GM21723 (cell line): ENCODE data around the gene GUCY1A1.

Experiments used
- ATAC-seq: cut with Tn5 transposase; IDR thresholded peaks from one replicate; pipeline ENCODE4 v1.9.1; 2021; ENCODE audit warnings: mild to moderate bottlenecking, moderate library complexity; ENCODE audit not compliant: unreplicated experiment

The GUCY1A1 gene

DNA sequence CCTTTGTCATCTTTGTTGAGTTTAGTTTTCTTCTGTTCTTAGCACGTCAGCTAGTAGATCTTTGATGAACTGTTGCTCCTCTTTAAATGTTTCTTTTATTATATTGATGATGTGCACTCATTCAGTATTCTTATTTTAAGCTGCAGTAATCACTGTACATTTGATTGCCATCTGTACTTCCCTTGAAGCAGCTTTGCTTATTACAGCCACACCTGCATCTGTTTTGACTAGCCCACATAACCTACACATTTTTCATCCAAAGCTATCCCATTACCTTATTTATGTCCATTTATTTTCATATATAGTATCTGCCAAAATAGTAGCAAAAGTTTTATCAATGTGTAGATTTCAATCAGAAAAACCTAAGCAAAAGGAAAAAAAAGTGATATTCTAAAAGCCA, 68.3 kb downstream of the GUCY1A1 start:
- ATAC-seq: no peak

DNA sequence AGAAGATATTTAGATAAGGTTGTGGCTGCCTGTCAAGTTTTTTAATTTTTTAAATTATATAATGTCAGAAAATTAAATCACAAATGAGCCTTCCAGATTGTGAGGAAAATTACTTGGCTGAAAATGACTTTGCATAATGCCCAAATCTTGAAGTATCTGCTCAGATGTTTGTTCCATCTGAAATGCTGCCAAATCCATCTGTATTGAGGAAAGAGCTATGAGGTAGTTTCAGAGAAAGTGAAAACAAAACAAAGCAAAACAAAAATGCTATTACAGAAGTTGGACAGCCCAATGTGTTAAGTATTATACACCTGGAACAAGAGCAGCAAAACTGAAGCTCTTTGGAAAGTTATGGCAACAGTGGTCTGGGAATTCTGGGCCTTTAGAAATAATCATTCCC, 68.8 kb downstream of the GUCY1A1 start:
- ATAC-seq: no peak

DNA sequence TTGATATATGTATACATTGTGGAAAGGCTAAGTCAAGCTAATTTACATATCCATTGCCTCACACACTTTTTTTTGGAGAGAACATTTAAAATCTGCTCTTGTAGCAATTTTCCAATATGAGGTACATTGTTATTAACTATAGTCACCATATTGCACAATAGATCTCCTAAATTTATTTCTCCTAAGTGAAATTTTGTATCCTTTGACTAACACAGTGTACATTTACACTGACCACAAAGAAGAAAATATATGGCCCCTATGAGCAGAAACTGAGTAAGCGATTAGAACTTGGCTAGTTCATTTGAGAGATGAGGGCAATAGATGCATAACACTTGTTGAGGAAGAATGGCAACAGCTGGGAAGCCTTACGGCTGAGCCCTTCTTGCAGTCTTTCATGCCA, 71.9 kb downstream of the GUCY1A1 start:
- ATAC-seq: no peak

GRCh38 chr4:155741546-155741945, 74.9 kb downstream of the GUCY1A1 start:
- ATAC-seq: no peak

GRCh38 chr4:155742310-155743015, 75.8 kb downstream of the GUCY1A1 start:
- ATAC-seq: no peak

DNA sequence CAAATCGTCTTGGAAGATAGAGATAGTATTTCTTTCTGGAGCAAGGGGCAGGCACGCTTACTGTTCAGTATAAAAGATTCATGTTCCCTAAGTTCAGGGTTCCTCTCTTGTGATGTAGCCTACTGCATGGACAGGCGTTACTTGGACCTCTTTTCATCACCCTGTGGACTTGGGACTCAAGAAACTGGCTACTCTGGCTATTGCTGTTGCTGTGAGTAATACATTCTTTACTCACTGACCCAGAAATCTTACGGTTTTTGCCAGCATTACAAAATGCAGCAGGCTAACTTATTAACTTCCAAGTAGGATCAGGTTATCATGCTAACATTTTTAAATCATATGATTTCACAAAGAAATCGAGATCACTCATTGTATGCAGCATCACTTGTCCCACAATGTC, 79.3 kb downstream of the GUCY1A1 start:
- no peak for ATAC-seq

GRCh38 chr4:155748039-155748438, 81.4 kb downstream of the GUCY1A1 start:
- no peak for ATAC-seq

- no peak for ATAC-seq
These were observed 82.4 kb downstream of the GUCY1A1 start for GRCh38 chr4:155749041-155749440.

DNA sequence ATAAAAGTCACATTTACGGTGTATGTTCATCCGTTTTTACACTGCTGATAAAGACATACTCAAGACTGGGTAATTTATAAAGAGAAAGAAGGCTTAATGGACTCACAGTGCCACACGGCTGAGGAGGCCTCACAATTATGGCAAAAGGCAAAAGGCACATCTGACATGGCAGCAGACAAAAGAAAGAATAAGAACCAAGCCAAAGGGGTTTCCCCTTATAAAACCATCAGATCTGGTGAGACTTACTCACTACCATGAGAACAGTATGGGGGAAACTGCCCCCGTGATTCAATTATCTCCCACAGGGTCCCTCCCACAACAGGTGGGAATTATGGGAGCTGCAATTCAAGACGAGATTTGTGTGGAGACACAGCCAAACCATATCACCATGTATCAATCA, 84.9 kb downstream of the GUCY1A1 start:
- ATAC-seq: no peak

- no peak for ATAC-seq
These were observed 91.2 kb downstream of the GUCY1A1 start for GRCh38 chr4:155757745-155758265.

DNA sequence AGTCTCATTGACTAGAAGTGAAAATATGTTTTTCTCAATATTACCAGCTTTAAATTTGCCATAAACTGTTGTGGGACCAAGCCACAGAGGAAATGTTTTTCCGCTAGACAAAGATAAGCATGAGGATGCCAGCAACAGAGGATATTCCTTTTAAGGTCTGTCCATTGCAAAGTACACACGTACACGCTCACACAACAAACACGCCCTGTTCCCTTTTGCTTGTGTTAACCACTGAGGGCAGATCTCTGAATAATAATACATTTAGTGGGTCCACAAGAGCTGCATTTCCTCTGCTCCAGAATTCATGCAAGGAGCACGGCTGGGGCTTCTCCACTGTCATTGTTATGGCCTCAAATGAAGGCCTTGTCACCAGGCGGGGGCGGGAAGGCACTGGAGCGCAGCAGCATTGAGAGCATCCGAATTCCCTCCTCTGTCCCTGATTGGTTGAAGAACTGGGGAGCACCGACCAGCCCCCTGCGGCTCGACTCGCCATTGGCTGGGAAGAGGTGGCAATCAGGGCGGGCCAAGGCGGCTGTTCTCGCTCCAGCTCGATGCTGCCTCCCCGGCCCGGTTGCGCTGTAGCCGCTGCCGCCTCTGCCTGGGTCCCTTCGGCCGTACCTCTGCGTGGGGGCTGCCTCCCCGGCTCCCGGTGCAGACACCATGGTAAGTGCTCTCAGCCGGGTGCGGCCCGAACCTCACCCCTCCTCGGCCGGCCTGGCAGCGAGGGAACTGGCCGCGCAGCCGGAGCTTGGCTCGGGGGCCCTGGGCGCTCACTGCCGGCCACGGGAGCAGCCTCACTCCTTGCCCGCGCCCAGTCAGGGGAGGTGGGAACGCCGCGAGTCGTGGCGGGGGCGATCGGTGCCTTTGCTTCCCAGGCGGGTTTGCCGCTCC, 92.1 kb downstream of the GUCY1A1 start, which contains the start of gene GUCY1B1:
GUCY1B1 (plus strand) TSS at position 541 of the 891 bp plus-strand sequence; CDS start at position 661, 120 bp downstream.
- ATAC-seq: peak; percentile 95

DNA sequence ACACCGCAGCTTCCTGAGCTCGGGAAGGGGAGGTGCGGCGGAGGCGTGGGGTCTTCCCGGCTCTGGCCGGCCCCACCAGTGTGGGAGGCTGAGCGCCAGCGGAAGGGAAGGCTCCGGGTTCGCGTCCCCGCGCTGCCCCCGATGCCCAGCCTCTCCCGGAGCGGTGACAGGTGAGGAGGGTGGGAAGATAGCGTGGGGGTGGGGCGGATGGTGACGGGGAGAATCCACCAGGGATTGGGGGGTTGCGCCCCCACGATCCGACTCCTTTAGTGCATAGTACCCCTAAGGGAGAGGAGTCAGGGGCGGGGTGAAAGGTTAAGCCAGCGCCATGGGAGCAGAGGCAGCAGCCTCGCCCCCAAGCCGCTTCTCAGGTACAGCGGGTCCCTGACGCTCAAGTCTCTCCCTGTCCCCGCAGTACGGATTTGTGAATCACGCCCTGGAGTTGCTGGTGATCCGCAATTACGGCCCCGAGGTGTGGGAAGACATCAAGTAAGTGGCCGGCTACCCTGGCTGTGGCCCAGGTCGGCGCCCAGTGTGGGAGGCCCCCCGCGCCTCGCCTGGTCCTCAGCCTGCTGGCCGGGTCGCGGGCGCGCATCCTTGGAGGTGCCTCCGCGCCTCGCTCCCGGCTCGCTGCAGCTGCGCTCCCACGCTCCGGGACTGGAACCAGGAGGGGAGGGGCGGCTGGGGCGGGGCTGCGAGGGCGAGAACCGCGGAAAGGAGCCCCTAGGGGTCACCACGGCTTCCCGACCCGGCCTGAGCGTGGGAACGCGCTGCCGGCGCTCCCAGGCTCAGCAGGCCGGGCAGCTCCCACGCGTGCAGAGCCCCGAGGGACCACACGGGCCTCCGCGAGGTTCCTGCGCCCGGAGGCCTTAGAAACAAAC, 93.0 kb downstream of the GUCY1A1 start:
- ATAC-seq: peak; percentile 20

GRCh38 chr4:155761047-155761446, 94.4 kb downstream of the GUCY1A1 start:
- ATAC-seq: no peak

DNA sequence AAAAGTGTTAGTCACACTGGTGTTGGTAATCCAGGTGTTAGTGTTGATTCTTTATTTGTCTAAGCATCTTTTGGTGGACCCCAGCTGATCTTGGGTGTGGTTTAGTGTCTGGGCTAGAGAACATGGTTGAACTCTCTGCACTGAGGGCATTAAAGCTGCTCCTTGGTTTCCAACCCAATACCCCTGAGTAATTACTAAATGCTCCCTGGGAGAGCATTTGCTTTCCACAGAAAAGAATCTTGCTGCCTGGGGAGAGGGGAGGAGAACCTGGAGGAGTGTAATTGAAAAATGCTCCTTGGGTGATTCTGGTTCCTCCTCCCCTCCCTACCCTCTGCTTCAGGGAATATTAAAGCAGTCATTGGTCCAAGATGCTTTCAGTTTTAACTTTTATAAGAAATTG, 95.3 kb downstream of the GUCY1A1 start:
- no peak for ATAC-seq

- no peak for ATAC-seq
These were observed 95.7 kb downstream of the GUCY1A1 start for GRCh38 chr4:155762334-155762733.

GRCh38 chr4:155763551-155763950, 96.9 kb downstream of the GUCY1A1 start:
- ATAC-seq: no peak

DNA sequence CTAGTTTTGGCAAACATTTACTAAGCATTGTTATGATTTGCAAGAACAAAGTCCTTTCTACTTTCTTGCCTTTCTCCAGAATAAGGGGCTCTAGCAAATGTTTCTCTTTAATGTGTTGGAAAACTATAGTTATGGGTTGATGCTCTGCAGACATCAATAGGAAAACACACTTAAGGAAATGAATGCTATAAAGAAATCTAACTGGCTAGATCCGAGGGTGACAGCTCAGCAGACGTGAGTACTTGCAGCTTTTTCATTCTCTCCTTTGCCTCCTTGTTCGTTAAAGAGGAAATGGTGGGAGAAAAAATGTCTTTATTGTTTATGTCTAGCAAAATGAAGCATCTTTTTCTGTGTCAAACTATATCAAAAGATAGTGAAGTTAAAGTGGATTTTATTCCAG, 98.5 kb downstream of the GUCY1A1 start:
- no peak for ATAC-seq

DNA sequence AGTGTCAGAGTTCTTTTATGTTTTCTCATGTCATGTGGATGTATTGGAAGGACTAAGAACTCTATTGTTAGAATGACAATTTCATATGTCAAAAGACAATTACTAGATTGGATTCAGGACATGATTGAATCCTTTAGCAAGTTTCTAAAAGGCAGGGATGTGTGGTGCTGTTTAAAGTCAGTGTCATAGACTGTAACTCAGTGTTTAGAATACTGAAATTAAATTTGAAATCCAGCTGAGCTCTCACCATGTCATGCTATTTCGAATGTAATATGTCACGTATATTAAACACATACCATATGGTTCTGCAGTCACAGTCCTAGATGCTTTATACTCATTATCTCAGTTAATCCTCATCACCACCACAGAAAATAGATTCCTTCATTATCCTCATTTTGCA, 100.0 kb downstream of the GUCY1A1 start:
- ATAC-seq: no peak

DNA sequence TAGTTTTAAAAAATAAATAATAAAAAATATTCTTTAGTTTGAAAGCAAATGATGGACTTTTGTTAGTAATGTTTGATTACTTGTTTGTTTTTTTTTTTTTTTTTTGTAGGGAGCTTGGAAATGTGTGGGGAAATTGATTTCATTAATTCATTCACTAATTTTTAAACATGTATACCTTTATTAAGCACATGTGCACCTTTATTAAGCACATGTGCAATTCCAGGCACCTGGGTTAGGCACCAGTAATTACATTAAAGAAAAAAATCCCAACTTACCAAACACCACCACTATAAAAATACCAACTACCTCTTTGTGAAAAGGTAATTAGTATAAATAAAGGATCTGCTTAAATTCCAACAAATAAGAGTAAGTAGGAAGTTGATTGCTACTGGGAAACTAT, 101.7 kb downstream of the GUCY1A1 start:
- no peak for ATAC-seq

- ATAC-seq: no peak
These were observed 102.4 kb downstream of the GUCY1A1 start for GRCh38 chr4:155769090-155769489.
